Thyroid gland (tissue), 4 donors: ENCODE results near the gene FAM114A1. TPM values are rescaled to one million over a fixed set of nuclear protein-coding genes. Genes with fewer than 3 reads are reported as not detected.

ENCODE experiments used
- DNase-seq, 2 donors: peaks; one replicate each; pipeline ENCODE4 v3.0.0-alpha.2; 2019
- H3K27ac ChIP-seq, 3 donors: fragments of 200-600 bp; sonication (generic); 1 replicate in 2 of 3; 2 replicates in 1 of 3; pipeline ENCODE4 v1.5.1; 2016 to 2019; ENCODE audit warnings: mild to moderate bottlenecking in 1 of 3, moderate library complexity in 1 of 3
- H3K27me3 ChIP-seq: fragments of 200-600 bp; sonication (generic); one replicate; pipeline ENCODE4 v1.5.1; 2019
- H3K36me3 ChIP-seq, 2 donors: fragments of 200-600 bp; sonication (generic); one replicate each; pipeline ENCODE4 v1.5.1; 2016 to 2019
- H3K4me1 ChIP-seq, 2 donors: fragments of 200-600 bp; sonication (generic); one replicate each; pipeline ENCODE4 v1.5.1; 2017 to 2019
- H3K4me3 ChIP-seq, 3 donors: fragments of 200-600 bp; sonication (generic); replicated peaks in 1 of 3; 1 replicate in 2 of 3; 2 replicates in 1 of 3; pipeline ENCODE4 v1.5.1; 2016; ENCODE audit warnings: mild to moderate bottlenecking in 1 of 3
- H3K9me3 ChIP-seq: fragments of 200-600 bp; sonication (generic); one replicate; pipeline ENCODE4 v1.5.1; 2017
- CTCF ChIP-seq, 6 experiments: fragments of 200-600 bp in 3 of 6; fragments of 450-650 bp in 3 of 6; sonication (generic) in 3 of 6; IDR thresholded peaks; one replicate each; pipeline ENCODE4 v1.5.1; 2016 to 2019; ENCODE audit warnings: antibody characterized with exemption in 6 of 6, mild to moderate bottlenecking in 2 of 6, inconsistent platforms in 1 of 6, moderate library complexity in 1 of 6
- POLR2A ChIP-seq, 2 donors: fragments of 450-650 bp; IDR thresholded peaks; one replicate each; pipeline ENCODE4 v1.6.1; 2017; ENCODE audit warnings: antibody characterized with exemption in 2 of 2, mild to moderate bottlenecking in 2 of 2, moderate library complexity in 1 of 2
- WGBS, 2 donors: methylation state at CpG; one replicate each; pipeline ENCODE4 v1.1.5; 2017; 5-methylcytosine and 5-hydroxymethylcytosine counted together
- intact Hi-C: fragments of 100-400 bp; cut with DNase I; formaldehyde crosslinking; loops from one replicate; pipeline ENCODE4 v1.15.1; 2023
- total RNA-seq, 4 donors: library from RNA; depleted of rRNA; stranded (reverse); fragments of >200 nt; gene quantifications; one replicate each; pipeline ENCODE4 v1.2.3, GENCODE V29; 2016

FAM114A1 gene
- total RNA-seq, 4 donors from 2014 or later: 80.1 to 144 (median 110) TPM

- no peaks in the 10 kb centered on the region for H3K9me3 ChIP-seq
- no peak for DNase-seq
- H3K36me3 ChIP-seq: no peaks in the 10 kb centered on the region
- H3K27me3 ChIP-seq: no peaks in the 10 kb centered on the region
- TF ChIP-seq POLR2A (IDR thresholded peaks at IDR 0.05): no peak
- no peak for TF ChIP-seq CTCF (IDR thresholded peaks at IDR 0.05)
- no peaks in the 10 kb centered on the region for H3K4me1 ChIP-seq
- WGBS, 2 donors: 87 to 94% methylated on average over 4 of the region's 4 CpGs
- no peak overlapping the region for H3K4me3 ChIP-seq
- intact Hi-C loops: no loop called here
- no peak overlapping the region for H3K27ac ChIP-seq
Observed at GRCh38 chr4:38979081-38979480, 111.5 kb downstream of the FAM114A1 start.

DNA sequence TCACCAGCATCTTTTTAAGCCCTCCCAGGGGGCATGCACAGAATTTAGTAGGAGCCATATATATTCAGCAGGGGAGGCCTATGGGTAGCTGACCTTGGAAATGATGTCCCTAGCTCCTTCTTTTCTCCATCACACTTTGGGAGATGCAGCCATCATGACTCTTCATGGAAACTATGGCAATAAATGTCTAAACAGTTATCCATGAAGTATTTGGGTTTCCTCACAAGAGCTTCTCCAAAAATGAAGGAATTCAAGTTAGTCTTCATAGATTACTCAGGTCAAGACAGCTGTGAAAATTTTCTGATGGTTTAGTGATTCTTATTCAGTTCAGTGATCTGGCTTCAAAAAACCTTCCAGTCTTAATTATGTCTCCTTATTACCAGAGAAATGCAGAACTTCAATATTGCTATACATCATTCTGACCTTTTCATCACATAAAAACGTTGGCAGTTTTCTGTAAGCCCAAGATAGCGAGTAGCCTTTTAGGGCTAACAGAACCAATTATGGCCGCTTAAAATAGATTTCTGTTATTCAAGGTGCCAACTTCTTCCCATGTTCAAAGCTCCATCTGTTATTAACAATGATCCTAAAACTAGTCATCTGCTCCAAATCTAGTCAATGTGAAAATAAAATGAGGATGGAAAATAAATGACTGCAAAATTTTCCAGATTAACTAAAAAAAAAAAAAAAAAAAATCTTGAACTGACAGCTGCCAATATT lies 112.1 kb downstream of the FAM114A1 start:
- DNase-seq: no peak
- Histone ChIP-seq H3K4me3 (no peak overlapping the region), H3K4me1 (no peaks in the 10 kb centered on the region), H3K36me3 (no peaks in the 10 kb centered on the region), H3K27me3 (no peaks in the 10 kb centered on the region), H3K9me3 (no peaks in the 10 kb centered on the region), H3K27ac (no peak overlapping the region)
- intact Hi-C loops: no loop called here
- WGBS, 2 donors: 87 to 89% methylated on average over 3 of the region's 3 CpGs
- no peak for TF ChIP-seq POLR2A (IDR thresholded peaks at IDR 0.05)
- no peak for TF ChIP-seq CTCF (IDR thresholded peaks at IDR 0.05)

DNA sequence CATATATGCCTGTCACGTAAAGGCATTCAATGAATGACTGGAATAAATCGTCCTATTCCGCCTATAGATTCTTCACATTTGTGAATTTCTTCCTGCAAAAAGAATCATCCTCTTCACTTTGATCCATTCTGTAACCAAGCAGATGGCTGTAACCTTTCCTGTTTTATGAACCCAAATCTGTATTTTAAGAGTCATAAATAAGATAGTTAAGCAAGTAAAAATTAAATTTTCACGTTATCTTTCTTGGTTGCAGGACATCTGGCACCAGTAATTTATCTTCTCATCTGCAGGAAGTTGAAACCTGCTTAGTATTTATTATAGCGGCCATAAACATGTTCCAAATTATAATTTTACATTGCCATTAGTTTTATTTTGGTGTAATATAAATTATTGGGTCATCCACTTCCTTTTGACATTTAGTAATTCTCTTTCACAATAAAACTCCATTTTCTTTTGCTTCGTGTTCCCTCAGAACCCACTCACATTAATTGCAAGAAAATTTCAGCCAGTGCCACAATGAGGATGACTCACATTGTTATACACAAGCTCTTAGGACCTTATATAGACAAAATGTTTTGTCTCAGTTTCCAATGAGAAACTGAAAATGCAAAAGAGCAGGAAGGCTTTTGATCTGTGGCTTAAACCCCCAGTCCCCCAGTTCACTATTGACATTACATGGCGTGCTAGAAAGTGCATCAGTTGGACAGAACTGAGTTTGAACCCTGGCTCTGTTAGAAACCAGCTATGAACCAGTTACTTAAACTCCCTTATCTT lies 113.5 kb downstream of the FAM114A1 start:
- H3K4me3 ChIP-seq: no peak overlapping the region
- H3K27ac ChIP-seq: no peak overlapping the region
- 77 to 85% methylated on average over 7 of the region's 7 CpGs for WGBS, 2 donors
- peaks cover 0 to 5% of the 10 kb centered on the region in 2 donors for H3K4me1 ChIP-seq
- no peaks in the 10 kb centered on the region for H3K27me3 ChIP-seq
- no peak for DNase-seq
- TF ChIP-seq POLR2A (IDR thresholded peaks at IDR 0.05) (no peak), CTCF (IDR thresholded peaks at IDR 0.05) (no peak)
- intact Hi-C loops: no loop called here
- H3K36me3 ChIP-seq: no peaks in the 10 kb centered on the region
- no peaks in the 10 kb centered on the region for H3K9me3 ChIP-seq

GRCh38 chr4:38982361-38983095 lies 114.9 kb downstream of the FAM114A1 start:
- WGBS, 2 donors: 91 to 94% methylated on average over 5 of the region's 5 CpGs
- DNase-seq: no peak
- intact Hi-C loops: no loop called here

More at GRCh38 chr4:38982361-38983095, 114.9 kb downstream of the FAM114A1 start:
- H3K27ac ChIP-seq: no peak overlapping the region
- H3K4me3 ChIP-seq: no peak overlapping the region
- TF ChIP-seq POLR2A (IDR thresholded peaks at IDR 0.05): no peak
- TF ChIP-seq CTCF (IDR thresholded peaks at IDR 0.05): no peak
- no peaks in the 10 kb centered on the region for H3K36me3 ChIP-seq
- H3K9me3 ChIP-seq: no peaks in the 10 kb centered on the region
- H3K4me1 ChIP-seq: peaks cover 0 to 5% of the 10 kb centered on the region in 2 donors
- H3K27me3 ChIP-seq: no peaks in the 10 kb centered on the region
